HG03571 (cell line): ENCODE data around the gene FOXN1.

Experiments used
- ATAC-seq: cut with Tn5 transposase; IDR thresholded peaks from one replicate; pipeline ENCODE4 v1.9.1; 2021; ENCODE audit not compliant: unreplicated experiment

The FOXN1 gene

DNA sequence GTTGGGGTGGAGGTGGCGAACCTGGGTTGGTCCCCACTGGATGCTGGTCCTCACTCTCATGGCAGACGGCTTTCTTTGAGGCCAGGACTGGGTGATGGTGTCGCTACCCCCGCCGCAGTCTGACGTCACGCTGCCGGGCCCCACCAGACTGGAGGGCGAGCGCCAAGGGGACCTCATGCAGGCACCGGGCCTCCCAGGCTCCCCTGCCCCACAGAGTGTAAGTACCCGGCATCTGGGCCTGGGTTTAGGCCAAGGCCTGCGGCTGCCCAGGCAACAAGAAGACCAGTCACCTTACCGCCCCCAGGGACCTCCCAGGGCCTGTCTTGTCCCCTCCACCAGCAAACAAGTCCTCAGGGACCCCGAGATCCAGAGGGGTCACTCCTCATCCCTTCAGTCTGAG lies 17.7 kb downstream of the FOXN1 start:
- no peak for ATAC-seq

DNA sequence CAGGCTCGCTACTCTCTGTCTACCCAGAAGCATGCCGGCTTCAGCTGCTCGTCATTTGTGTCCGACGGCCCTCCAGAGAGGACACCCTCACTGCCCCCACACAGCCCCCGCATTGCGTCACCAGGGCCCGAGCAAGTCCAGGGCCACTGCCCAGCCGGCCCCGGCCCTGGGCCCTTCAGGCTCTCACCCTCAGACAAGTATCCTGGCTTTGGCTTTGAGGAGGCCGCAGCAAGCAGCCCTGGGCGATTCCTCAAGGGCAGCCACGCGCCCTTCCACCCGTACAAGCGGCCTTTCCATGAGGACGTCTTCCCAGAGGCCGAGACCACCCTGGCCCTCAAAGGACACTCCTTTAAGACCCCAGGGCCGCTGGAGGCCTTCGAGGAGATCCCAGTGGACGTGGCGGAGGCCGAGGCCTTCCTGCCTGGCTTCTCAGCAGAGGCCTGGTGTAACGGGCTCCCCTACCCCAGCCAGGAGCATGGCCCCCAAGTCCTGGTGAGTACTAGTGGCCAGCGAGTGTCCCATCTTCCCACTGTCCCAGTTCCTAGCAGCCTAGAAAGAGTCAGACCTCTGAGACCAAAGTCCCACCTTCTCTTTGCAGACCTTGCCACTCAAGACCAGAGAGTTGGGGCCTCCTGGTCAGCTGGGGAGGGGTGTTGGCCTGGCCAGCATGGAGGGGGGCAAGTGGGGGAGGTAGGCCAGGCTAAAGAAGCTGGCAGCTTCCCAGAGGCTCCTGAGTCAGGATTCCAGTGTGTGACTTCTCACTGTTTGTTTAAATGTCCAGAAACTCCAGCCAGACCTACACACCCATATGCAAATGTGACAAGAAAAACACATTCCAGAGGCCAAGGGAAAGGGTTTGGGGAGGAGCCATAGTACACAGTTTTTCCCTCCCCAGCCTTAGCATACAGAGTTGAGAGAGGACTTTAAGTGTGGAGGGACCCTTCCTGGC lies 18.6 kb downstream of the FOXN1 start:
- no peak for ATAC-seq

DNA sequence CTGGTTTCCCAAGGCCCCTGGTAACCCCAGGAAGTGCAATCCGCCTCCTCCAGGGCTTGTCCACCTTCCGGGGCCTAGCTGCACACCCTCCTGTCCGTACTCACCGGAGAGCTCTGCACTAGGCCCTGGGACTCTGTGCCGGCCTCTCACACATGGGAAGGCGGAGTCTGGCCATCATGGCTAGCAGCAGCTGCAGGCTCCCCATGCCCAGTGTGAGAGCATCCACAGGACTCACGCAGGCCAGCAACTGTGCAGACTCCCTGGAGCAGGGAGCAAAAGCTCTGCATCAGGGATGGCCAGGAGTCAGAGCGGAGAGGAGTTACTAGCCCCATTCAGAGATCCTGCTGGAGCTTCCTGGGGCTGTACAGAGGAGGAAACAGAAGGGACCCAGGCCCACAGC lies 20.2 kb downstream of the FOXN1 start:
- ATAC-seq, result no peak

DNA sequence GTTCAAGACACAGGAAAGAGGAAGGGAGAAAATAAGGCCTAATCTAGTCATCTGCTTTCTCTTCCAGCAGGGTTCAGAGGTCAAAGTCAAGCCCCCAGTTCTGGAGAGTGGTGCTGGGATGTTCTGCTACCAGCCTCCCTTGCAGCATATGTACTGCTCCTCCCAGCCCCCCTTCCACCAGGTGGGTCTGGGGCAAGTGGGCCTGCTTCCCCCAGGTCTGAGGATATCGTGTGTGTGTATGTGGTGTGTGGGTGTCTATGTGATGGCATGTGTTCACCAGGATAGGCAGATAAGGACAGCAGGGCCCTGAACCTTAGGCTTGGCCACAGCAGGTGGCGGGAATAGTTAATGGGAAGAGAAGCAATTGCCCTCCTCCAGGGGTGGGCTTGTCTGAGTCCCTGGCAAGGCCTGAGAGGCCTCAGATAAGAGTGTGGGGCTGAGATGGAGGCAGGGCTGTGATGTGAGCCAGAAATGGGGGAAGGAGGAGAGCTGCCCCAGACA lies 21.1 kb downstream of the FOXN1 start:
- ATAC-seq, result no peak

DNA sequence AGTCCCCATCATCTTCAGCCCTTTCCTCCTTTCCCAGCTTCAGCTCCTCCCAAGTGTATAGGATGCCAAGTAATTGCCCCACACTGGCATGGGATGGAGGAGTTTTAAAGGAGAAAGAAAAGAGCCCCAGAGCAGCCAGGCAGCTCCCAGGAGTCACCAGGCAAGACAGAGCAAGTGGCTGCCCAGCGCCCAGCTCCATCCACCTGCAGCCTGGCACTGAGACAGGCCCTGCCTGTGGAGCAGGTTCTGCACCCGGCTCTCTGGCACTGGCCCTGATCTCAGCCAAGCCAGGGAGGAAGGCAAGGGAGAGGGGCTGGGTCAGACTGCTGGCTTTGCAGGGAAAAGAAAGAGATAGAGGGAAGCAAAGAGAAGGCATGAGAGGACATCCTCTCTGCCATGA lies 21.7 kb downstream of the FOXN1 start:
- no peak for ATAC-seq

DNA sequence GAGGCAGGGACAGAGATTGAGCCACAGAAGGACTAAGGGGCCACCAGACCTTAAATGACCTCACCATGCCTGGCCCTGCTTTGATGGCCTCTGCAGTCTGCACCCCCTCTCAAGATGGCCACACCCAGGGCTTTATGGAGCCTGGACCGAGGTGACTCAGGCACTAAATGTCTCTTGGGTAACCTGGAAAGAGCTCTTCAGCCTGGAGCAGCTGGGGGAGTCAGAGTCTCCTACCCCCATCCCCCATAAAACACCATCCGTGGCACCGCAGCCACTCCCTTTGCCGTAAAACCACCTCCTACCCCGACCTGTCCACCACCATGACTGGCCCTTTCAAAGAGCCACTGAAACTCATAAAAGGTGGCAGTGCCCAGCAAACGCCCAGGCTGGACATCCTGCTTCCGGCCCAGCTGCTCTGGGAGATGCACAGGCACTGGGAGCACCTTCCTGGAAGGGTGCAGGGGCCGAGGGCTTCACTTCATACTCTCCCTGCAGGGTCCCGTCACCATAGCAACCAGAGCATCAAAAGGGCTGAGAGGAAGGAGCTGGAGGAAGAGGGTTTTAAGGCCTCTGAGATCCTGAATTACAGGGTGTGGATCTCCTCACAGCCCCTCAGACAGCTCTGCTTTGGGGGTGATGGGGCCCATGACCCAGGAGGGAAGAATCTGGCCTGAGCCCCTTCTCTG lies 22.3 kb downstream of the FOXN1 start:
- ATAC-seq, result no peak

DNA sequence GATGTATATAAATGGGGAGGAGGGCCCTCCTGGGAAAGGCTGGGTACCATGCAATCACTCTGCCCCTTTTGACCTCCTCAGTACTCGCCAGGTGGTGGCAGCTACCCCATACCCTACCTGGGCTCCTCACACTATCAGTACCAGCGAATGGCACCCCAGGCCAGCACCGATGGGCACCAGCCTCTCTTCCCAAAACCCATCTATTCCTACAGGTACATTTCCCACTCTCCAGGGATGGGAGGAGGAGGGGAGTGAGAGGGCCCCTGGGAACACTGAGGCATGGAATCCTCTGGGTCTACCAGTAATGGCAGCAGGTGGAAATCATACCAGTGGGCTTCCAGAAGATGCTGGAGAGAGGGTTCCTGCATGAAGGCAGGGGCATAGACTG lies 22.9 kb downstream of the FOXN1 start:
- no peak for ATAC-seq

DNA sequence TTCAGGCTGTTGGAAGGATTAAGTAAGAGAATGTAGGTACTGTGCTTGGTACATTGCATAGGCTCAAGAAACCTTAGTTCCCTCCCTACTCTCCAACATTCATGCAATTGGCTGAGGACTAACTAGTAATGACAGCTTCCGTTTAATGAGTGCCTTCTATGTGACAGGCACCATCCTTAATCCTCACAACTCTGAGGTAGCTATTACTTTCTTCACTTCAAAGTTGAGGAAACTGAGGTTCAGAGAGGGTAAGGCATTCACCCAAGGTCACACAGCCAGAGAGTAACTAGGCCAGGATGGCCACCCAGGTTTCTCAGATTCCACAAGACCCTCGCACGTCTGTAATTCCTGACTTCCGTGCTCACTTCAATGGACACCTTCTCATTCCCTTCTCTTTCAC lies 24.1 kb downstream of the FOXN1 start:
- no peak for ATAC-seq

DNA sequence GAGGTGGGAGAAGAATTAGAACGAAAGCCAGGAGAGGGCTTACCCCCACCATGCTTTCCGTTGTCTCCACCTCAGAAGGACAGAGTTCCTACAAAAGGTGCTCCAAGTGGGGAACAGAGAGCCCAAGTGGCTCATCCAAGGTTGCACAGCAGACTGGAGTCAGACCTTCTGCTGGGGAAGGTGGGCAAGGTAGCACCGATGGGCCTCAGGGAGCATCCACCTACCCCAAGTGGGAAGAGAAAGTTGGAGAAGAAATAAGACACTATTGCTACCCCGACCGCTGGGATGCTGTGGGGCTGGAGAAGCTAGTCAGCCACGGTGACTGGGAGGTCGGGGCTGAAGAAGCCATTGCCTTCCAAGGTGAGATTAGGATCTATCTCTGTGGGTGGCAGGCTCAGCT lies 24.8 kb downstream of the FOXN1 start:
- no peak for ATAC-seq

DNA sequence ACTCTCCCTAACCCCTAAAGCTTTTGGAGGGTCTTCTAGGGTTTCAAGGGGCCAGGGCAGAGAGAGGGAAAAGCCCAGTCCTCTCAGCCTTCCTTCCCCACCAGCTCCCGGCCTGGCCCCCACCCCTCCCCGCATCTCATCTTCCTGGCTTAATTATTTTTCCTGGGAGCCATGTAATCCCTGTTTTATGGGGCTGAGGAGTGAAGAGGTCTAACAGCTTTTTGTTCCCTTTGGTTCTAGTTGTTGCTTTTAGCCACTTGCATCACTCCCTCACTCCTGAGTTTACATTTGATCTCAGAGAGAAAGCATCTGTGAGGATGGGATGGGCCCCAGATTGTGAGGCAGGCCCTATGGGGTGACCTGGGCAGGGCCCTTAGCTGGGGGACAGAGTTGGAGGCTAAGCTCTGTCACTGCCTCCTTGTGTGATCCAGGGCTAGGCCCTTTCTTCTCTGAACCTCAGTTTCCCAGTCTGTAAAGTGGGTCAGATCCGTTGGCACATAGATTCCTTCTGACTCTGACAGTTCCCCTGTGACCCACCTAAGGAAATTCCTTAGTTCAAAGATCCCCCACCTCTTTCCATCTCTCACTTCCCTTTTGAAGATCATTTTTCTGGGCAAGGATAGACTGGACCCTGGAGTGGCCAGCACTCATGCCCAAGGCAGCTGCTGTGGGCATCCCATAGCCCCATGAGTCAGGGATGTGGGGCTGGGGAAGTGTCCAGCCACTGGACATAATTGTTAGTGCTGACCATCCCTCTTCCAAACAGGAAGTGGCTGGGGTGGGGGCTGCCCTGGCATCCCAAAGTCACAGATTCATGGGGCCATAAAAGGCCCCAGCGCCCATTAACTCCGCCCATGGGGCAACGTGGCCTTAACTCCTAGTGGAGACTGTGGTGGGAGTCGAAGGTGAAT lies 26.2 kb downstream of the FOXN1 start:
- no peak for ATAC-seq

DNA sequence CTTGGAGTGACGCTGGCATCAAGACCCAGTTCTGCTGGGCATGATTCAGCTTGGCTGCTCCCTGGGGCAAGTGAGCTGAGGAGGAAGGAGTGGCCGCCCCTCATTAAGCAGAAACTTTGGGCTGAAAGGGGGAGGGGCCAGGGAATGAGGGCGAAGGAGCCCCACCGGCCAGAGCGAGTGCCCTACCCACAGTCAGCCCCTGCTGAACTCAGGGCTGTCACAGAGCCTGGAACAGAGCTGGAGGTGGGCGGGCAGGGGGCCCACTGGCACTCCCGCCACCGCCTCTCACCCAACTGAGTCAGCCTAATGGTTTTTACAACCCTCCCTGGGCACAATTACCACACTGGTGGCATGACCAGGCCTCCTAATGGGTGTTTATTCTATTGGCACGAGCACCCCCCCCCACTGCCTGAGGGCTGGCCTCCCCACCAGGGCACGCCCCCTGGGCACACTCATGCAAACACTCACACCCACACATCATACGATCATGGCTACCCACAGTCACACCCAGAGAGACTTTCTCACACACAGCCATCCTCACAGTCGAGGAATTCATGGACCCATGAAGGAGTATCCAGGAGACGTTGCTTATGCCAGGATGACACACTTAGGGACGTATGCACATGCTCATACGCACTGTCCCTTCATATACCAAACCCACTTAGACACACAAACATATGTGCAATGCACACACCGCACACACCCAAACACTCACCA lies 27.1 kb downstream of the FOXN1 start:
- ATAC-seq, result no peak

DNA sequence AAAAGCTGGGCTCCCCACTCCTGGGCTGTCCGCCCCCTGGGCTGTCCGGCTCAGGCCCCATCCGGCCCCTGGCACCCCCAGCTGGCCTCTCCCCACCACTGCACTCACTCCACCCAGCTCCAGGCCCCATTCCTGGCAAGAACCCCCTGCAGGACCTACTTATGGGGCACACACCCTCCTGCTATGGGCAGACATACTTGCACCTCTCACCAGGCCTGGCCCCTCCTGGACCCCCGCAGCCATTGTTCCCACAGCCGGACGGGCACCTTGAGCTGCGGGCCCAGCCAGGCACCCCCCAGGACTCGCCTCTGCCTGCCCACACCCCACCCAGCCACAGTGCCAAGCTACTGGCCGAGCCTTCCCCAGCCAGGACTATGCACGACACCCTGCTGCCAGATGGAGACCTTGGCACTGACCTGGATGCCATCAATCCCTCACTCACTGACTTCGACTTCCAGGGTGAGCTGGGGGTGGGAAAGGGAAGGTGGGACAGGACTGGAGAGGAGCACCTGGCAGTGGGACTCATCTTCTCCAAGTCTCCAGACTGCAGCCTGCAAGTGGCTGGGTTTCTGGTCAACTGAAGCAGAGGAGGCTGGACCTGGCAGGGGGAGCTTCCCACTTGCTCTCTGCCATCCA lies 28.7 kb downstream of the FOXN1 start:
- ATAC-seq, result no peak

DNA sequence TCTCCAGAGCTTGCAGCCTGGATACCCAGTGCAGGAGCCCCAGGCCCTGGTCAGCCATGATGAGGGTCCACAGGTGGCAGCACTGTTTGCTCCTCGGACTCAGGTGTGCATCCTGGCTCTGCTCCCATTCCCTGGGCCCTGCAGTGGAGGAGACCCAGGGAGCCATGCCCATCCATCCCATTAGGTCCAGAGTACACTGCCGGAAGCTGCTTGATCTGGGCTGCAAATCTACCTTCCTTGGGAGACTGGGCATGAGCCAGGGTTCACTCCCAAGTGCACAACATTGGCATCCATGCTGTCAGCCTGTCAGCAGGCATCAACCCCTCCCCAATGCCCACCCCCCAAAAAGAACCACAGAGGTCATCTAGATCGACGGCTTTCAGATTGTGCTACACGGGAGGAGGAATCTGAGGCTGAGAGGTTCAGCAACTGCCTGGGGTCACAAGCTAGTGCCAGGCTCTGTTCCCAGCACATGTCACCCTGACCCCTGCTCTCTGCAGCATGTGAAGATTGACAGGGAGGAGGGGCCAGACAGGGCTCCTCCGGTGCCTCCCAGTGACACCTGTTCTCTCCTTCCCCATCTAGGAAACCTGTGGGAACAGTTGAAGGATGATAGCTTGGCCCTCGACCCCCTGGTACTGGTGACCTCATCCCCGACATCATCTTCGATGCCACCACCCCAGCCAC lies 30.5 kb downstream of the FOXN1 start:
- no peak for ATAC-seq

DNA sequence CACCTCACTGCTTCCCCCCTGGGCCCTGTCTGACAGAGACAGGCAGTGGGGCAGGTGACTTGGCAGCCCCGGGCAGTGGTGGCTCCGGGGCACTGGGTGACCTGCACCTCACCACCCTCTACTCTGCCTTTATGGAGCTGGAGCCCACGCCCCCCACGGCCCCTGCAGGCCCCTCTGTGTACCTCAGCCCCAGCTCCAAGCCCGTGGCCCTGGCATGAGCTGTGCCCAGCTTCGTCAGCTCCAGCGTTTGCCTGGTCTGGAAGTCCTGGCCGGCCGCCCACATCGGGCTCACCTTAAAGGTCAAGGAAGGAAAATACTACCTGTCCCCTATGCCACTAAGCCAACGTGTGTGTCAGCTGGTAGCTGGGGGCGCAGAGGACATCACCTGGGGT lies 31.1 kb downstream of the FOXN1 start:
- no peak for ATAC-seq

DNA sequence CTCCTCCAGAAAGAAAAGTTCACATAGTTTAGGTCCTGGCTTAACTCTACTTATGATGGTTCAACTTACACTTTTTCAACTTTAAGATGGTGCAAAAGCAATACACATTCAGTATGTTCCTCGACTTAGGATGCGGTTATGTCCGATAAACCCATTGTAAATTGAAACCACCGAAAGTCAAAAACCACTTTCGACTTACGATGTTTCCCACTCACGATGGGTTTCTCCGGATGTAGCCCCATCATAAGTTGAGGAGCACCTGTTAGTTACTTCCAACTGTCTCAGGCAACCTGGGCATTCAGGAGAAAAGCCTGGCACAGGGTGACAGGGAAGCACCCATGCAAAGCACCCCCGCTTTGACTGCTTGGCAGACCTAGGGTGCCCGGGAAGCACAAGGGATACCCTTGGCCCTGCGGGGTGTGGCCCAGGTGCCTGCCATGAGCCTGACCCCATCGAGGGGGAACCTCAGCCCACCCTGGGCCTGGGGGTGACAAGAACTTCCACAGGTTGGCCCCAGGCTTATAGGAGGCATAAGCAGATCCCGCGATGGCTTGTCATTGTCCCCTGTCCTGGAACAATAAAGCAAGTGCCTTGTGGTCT lies 32.2 kb downstream of the FOXN1 start:
- no peak for ATAC-seq

DNA sequence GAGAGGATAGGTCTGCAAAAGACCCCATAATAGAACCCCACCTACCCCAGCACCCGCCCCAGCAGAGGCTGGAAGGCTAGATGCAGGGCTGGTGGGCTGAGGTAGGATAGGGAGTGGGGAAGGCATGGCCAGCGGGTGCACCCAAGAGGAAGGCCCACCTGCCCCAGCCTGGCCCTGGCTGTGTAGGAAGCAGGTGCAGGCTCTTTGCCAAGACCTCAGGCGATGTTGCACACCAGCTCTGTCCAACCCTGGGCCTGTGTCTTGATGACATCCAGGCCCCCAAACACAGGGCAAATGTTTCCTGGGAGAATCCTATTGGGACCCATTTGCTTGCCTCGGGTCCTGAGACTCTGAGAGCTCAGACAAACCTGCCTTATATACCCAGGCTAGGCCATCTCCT lies 34.1 kb downstream of the FOXN1 start:
- no peak for ATAC-seq

DNA sequence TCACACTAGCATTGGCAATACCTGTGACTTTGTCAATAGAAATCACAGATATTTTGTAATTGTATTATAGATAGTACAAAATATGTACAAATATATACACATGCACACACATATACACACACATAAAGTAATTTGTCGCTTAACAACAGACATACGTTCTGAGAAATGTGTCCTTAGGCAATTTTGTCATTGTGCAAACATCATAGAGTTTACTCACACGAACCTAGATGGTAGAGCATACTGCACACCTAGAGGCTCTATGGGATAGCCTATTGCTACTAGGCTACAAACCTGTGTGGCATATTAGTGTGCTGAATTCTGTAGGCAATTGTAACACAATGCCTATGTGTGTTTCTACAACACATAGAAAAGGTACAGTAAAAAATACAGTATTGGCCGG lies 35.3 kb downstream of the FOXN1 start:
- ATAC-seq, result no peak

DNA sequence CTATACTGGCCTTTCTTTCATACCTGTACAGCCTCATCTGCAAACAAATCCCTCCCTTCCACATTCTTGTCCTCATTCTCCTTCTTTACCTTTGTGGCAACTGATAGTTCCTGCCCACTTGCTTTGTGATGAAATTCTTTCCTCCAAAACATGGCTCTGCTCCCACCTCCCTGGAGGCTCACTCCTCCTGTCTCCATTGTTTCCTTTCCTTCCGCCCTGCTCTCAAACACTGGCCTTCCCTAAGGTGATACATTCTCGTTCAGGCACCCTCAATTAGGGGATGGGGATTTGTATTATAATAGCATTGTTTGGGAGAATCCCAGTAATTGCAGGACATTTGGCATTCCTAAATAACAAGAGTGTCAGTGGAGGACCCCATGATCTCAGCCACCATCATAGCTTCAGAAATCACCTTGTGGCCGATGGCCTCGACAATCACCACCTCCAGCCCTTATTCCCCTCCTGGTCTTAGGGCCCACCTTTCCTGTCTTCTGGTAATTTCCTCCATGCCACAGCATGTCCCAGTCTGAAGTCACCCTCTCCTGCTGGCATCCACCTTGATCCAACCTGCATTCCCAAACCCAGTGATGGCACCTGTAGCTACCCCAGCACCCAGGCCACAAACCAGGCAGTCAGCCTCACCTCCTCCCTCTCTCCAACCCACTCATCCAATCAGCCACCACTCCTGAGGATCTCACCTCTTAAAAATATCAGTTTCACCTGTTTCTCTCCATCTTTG lies 38.4 kb downstream of the FOXN1 start:
- ATAC-seq, result no peak

DNA sequence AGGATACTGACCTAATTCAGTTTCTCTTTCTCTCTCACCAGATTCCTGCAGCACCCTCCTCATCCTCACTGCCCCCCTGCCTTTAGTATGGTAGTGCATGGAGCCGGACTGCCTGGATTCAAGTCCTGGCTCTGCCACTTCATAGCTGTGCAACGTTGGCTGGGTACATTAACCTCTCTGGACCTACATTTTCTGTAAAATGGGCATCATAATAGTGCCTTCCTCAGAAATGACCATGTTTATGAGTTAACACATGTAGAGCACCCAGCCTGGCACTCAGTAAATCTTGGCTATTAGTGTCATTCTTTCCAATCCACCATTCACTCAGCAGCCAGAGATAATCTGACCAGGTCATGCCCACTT lies 39.0 kb downstream of the FOXN1 start:
- no peak for ATAC-seq
